Gastroesophageal sphincter (tissue), 2 donors: ENCODE results near the gene TACR1.

Source experiments
- EP300 ChIP-seq: sonication (generic); formaldehyde crosslinking; IDR thresholded peaks from one replicate; pipeline ENCODE4 v1.6.1; 2017; ENCODE audit warnings: antibody characterized with exemption, mild to moderate bottlenecking
- POLR2AphosphoS5 ChIP-seq: sonication (generic); formaldehyde crosslinking; IDR thresholded peaks from one replicate; pipeline ENCODE4 v1.6.1; 2017; ENCODE audit warnings: antibody characterized with exemption

DNA sequence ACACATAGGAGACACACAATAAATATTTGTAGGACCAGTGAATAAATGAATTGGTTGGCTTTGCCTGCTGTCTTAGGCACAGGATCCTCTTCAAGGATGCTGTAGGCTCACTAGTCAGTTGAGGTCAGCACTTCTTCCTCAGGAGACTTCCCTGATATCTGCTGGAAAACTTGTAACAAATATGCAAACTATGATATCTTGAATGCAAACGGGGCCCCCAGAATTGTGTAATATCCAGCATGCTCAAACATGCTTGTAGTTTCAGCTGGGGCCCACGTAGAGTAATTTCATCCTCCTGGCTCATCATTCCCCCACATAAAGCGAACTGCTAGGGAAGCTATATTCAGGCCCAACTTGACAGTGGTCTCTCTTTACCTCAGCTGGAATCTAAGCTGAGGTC, 197.3 kb downstream of the TACR1 start:
- TF ChIP-seq EP300 (no peak), POLR2AphosphoS5 (no peak)
